Trophoblast cell (in vitro differentiated cells and primary cell): ENCODE results near the gene NONO. TPM values are rescaled to one million over a fixed set of nuclear protein-coding genes. Genes with fewer than 3 reads are reported as not detected.
A peak's percentile ranks its signal among the peaks of the same experiment; 100 is the strongest.

Experiments
- DNase-seq, 2 donors: peaks; one replicate each; pipeline ENCODE4 v3.0.0-alpha.2; 2016
- H2AFZ ChIP-seq: 2 replicates; pipeline ENCODE4 v1.6.1; 2013; ENCODE audit warnings: low read length, moderate library complexity, mild to moderate bottlenecking; ENCODE audit not compliant: insufficient read depth, poor library complexity
- H2AK5ac ChIP-seq: 2 replicates; pipeline ENCODE4 v1.6.1; 2013; ENCODE audit warnings: mild to moderate bottlenecking, low read length
- H2BK120ac ChIP-seq: 2 replicates; pipeline ENCODE4 v1.6.1; 2013; ENCODE audit warnings: low read length, mild to moderate bottlenecking, moderate library complexity; ENCODE audit not compliant: insufficient read depth, poor library complexity
- H2BK12ac ChIP-seq: 2 replicates; pipeline ENCODE4 v1.6.1; 2013; ENCODE audit warnings: mild to moderate bottlenecking, low read length, moderate library complexity
- H2BK5ac ChIP-seq: 2 replicates; pipeline ENCODE4 v1.6.1; 2013; ENCODE audit warnings: low read length, low read depth, moderate library complexity, mild to moderate bottlenecking; ENCODE audit not compliant: poor library complexity
- H3K14ac ChIP-seq: 2 replicates; pipeline ENCODE4 v1.6.1; 2013; ENCODE audit warnings: mild to moderate bottlenecking, low read length
- H3K18ac ChIP-seq: 2 replicates; pipeline ENCODE4 v1.6.1; 2013; ENCODE audit warnings: mild to moderate bottlenecking, low read length
- H3K23ac ChIP-seq: 2 replicates; pipeline ENCODE4 v1.6.1; 2013; ENCODE audit warnings: low read length
- H3K27ac ChIP-seq: 2 replicates; pipeline ENCODE4 v1.5.1; 2013; ENCODE audit warnings: low read depth, mild to moderate bottlenecking, inconsistent platforms, low read length, moderate library complexity
- H3K27me3 ChIP-seq: 2 replicates; pipeline ENCODE4 v1.6.1; 2013; ENCODE audit warnings: inconsistent platforms, mild to moderate bottlenecking, low read length, moderate library complexity; ENCODE audit not compliant: insufficient read depth
- H3K36me3 ChIP-seq, 2 experiments: 1 replicate in 1 of 2; 2 replicates in 1 of 2; pipeline ENCODE4 v1.6.1; 2013; ENCODE audit warnings: low read length in 2 of 2, mild to moderate bottlenecking in 2 of 2, moderate library complexity in 1 of 2; ENCODE audit not compliant: insufficient read depth in 2 of 2, control insufficient read depth in 1 of 2
- H3K4ac ChIP-seq: 2 replicates; pipeline ENCODE4 v1.6.1; 2013; ENCODE audit warnings: low read depth, mild to moderate bottlenecking, low read length, moderate library complexity
- H3K4me1 ChIP-seq, 2 experiments: 1 replicate in 1 of 2; 2 replicates in 1 of 2; pipeline ENCODE4 v1.6.1; 2013; ENCODE audit warnings: low read length in 2 of 2, mild to moderate bottlenecking in 2 of 2, moderate library complexity in 1 of 2; ENCODE audit not compliant: insufficient read depth in 2 of 2, control insufficient read depth in 1 of 2
- H3K4me2 ChIP-seq: 2 replicates; pipeline ENCODE4 v1.6.1; 2013; ENCODE audit warnings: inconsistent platforms, mild to moderate bottlenecking, low read length, moderate library complexity
- H3K4me3 ChIP-seq: 2 replicates; pipeline ENCODE4 v1.5.1; 2013; ENCODE audit warnings: mild to moderate bottlenecking, low read depth, low read length, inconsistent platforms
- H3K79me1 ChIP-seq: one replicate; pipeline ENCODE4 v1.6.1; 2013; ENCODE audit warnings: low read length
- H3K79me2 ChIP-seq: 2 replicates; pipeline ENCODE4 v1.6.1; 2013; ENCODE audit warnings: low read length, mild to moderate bottlenecking; ENCODE audit not compliant: control insufficient read depth, insufficient read depth, poor library complexity
- H3K9ac ChIP-seq: 2 replicates; pipeline ENCODE4 v1.6.1; 2013; ENCODE audit warnings: mild to moderate bottlenecking, low read length
- H3K9me3 ChIP-seq: 2 replicates; pipeline ENCODE4 v1.6.1; 2013; ENCODE audit warnings: low read depth, mild to moderate bottlenecking, control low read depth, inconsistent platforms, low read length; ENCODE audit not compliant: insufficient read depth
- H4K12ac ChIP-seq: 2 replicates; pipeline ENCODE4 v1.6.1; 2013; ENCODE audit warnings: low read depth, mild to moderate bottlenecking, low read length, moderate library complexity
- H4K8ac ChIP-seq: 2 replicates; pipeline ENCODE4 v1.6.1; 2013; ENCODE audit warnings: low read depth, mild to moderate bottlenecking, low read length, moderate library complexity
- H4K91ac ChIP-seq: one replicate; pipeline ENCODE4 v1.6.1; 2013; ENCODE audit warnings: low read depth, mild to moderate bottlenecking, low read length, moderate library complexity
- WGBS: extraction: QIAGEN DNeasy Blood & Tissue Kit; methylation state at CpG from one replicate; pipeline ENCODE4 v1.1.7; 2013; ENCODE audit warnings: missing lambda C conversion rate; ENCODE audit not compliant: insufficient read length, insufficient coverage; ENCODE audit errors: extremely low coverage; 5-methylcytosine and 5-hydroxymethylcytosine counted together
- polyA plus RNA-seq: library from polyadenylated mRNA; stranded (reverse); fragments of 200-250 nt; gene quantifications from 2 replicates; pipeline ENCODE4 v1.2.3, GENCODE V29; 2013

Gene NONO, protein sequence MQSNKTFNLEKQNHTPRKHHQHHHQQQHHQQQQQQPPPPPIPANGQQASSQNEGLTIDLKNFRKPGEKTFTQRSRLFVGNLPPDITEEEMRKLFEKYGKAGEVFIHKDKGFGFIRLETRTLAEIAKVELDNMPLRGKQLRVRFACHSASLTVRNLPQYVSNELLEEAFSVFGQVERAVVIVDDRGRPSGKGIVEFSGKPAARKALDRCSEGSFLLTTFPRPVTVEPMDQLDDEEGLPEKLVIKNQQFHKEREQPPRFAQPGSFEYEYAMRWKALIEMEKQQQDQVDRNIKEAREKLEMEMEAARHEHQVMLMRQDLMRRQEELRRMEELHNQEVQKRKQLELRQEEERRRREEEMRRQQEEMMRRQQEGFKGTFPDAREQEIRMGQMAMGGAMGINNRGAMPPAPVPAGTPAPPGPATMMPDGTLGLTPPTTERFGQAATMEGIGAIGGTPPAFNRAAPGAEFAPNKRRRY
- 353 and 365 TPM in 2 replicates for polyA plus RNA-seq

- no peaks in the 10 kb centered on the region for H3K9me3 ChIP-seq
- H4K8ac ChIP-seq = peak within 1 kb of the TSS; percentile 66
- H3K27ac ChIP-seq = peak within 1 kb of the TSS; percentile 94
- peaks cover 8% of the 10 kb centered on the region for H3K79me1 ChIP-seq
- H3K23ac ChIP-seq = no peak within 1 kb of the TSS
- peaks cover 6% of the 10 kb centered on the region in 2 experiments for H3K36me3 ChIP-seq
- peak within 1 kb of the TSS; percentile 62 for H2BK120ac ChIP-seq
- no CpG with 5 or more reads among the region's 57 CpGs for WGBS
- peak within 1 kb of the TSS; percentile 95 for H4K91ac ChIP-seq
- peak within 1 kb of the TSS; percentile 98 for H4K12ac ChIP-seq
- H3K27me3 ChIP-seq = no peaks in the 10 kb centered on the region
- H3K4me1 ChIP-seq = peaks cover 0 to 2% of the 10 kb centered on the region in 2 experiments
- peak within 1 kb of the TSS; percentile 86 for H3K4ac ChIP-seq
- H2AK5ac ChIP-seq = no peak within 1 kb of the TSS
- H2AFZ ChIP-seq = peak within 1 kb of the TSS; percentile 26
- H3K79me2 ChIP-seq = peaks cover 10% of the 10 kb centered on the region
- peak within 1 kb of the TSS; percentile 83 for H2BK5ac ChIP-seq
- H3K4me3 ChIP-seq = peak within 1 kb of the TSS; percentile 88
- peak within 1 kb of the TSS; percentile 99 for H3K9ac ChIP-seq
- H3K14ac ChIP-seq = peak within 1 kb of the TSS; percentile 66
- peak; percentile 90 to 99 for DNase-seq
- peak within 1 kb of the TSS; percentile 75 for H3K4me2 ChIP-seq
- H3K18ac ChIP-seq = peak within 1 kb of the TSS; percentile 94
- H2BK12ac ChIP-seq = no peak within 1 kb of the TSS
These were observed at the start of gene NONO for GRCh38 chrX:71283403-71284143. NONO (plus strand) TSS chrX:71283635; CDS start chrX:71290638, 7,003 bp downstream.

GRCh38 chrX:71235482-71235881 lies 48.0 kb upstream of the NONO start:
- Histone ChIP-seq H2BK5ac (no peak overlapping the region), H4K91ac (no peak overlapping the region), H2AK5ac (no peak overlapping the region), H3K27ac (no peak overlapping the region), H3K9ac (no peak overlapping the region), H2AFZ (no peak overlapping the region), H3K4me3 (no peak overlapping the region), H3K9me3 (no peaks in the 10 kb centered on the region), H3K4me2 (no peak overlapping the region), H3K23ac (no peak overlapping the region), H3K4me1 (no peaks in the 10 kb centered on the region), H3K79me1 (no peaks in the 10 kb centered on the region), H3K18ac (no peak overlapping the region), H3K79me2 (no peaks in the 10 kb centered on the region), H2BK120ac (no peak overlapping the region), H2BK12ac (no peak overlapping the region), H3K14ac (no peak overlapping the region), H3K36me3 (peaks cover 7 to 10% of the 10 kb centered on the region in 2 experiments), H3K4ac (no peak overlapping the region), H4K8ac (no peak overlapping the region), H3K27me3 (no peaks in the 10 kb centered on the region), H4K12ac (no peak overlapping the region)
- no CpG with 5 or more reads among the region's 3 CpGs for WGBS
- no peak for DNase-seq

DNA sequence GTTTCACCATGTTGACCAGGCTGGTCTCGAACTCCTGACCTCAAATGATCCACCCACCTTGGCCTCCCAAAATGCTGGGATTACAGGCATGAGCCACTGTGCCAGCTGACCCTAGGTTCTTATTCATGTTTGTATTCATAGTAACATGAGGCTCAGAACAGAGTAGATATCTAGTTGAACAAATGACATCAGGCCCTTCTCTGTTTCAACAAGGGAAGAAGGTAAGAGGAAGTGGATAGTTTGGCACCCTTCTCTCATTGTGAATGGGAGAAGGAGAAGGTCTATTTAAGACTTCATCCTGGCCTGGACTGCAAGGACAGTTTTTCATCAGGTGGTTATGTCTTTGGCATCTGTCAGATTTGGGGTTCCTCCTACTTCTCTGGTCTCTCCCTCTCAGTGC lies 46.6 kb upstream of the NONO start:
- H4K8ac ChIP-seq = no peak overlapping the region
- H3K23ac ChIP-seq = no peak overlapping the region
- no peak overlapping the region for H3K4ac ChIP-seq
- H3K4me2 ChIP-seq = no peak overlapping the region
- no CpG with 5 or more reads among the region's 1 CpG for WGBS
- no peaks in the 10 kb centered on the region for H3K79me2 ChIP-seq
- DNase-seq = no peak
- no peak overlapping the region for H4K12ac ChIP-seq
- no peaks in the 10 kb centered on the region for H3K9me3 ChIP-seq
- H3K14ac ChIP-seq = no peak overlapping the region
- H2BK12ac ChIP-seq = no peak overlapping the region
- H4K91ac ChIP-seq = no peak overlapping the region
- H3K4me3 ChIP-seq = no peak overlapping the region
- H3K4me1 ChIP-seq = no peaks in the 10 kb centered on the region
- no peak overlapping the region for H3K27ac ChIP-seq
- H2BK120ac ChIP-seq = no peak overlapping the region
- no peak overlapping the region for H2AK5ac ChIP-seq
- H2AFZ ChIP-seq = no peak overlapping the region
- H3K36me3 ChIP-seq = peaks cover 18 to 24% of the 10 kb centered on the region in 2 experiments
- H3K9ac ChIP-seq = no peak overlapping the region
- H2BK5ac ChIP-seq = no peak overlapping the region
- H3K79me1 ChIP-seq = no peaks in the 10 kb centered on the region
- H3K18ac ChIP-seq = no peak overlapping the region
- no peaks in the 10 kb centered on the region for H3K27me3 ChIP-seq

GRCh38 chrX:71239781-71240180 lies 43.7 kb upstream of the NONO start:
- WGBS = no CpG with 5 or more reads among the region's 3 CpGs
- H2BK12ac ChIP-seq = no peak overlapping the region
- H4K91ac ChIP-seq = no peak overlapping the region

More at GRCh38 chrX:71239781-71240180, 43.7 kb upstream of the NONO start:
- no peak overlapping the region for H2BK5ac ChIP-seq
- H2AFZ ChIP-seq = no peak overlapping the region
- H4K12ac ChIP-seq = no peak overlapping the region
- H3K4me2 ChIP-seq = no peak overlapping the region
- no peak overlapping the region for H3K18ac ChIP-seq
- H3K23ac ChIP-seq = no peak overlapping the region
- no peaks in the 10 kb centered on the region for H3K79me2 ChIP-seq
- H3K36me3 ChIP-seq = peaks cover 40 to 52% of the 10 kb centered on the region in 2 experiments
- no peak overlapping the region for H3K27ac ChIP-seq
- H2BK120ac ChIP-seq = no peak overlapping the region
- H4K8ac ChIP-seq = no peak overlapping the region
- no peaks in the 10 kb centered on the region for H3K4me1 ChIP-seq
- H3K79me1 ChIP-seq = no peaks in the 10 kb centered on the region
- H3K27me3 ChIP-seq = no peaks in the 10 kb centered on the region
- H3K9me3 ChIP-seq = no peaks in the 10 kb centered on the region
- H3K14ac ChIP-seq = no peak overlapping the region
- DNase-seq = no peak
- H3K4ac ChIP-seq = no peak overlapping the region
- no peak overlapping the region for H3K9ac ChIP-seq
- H2AK5ac ChIP-seq = no peak overlapping the region
- no peak overlapping the region for H3K4me3 ChIP-seq
